Large intestine (tissue), 3 donors: ENCODE measurements around the gene KCNH5. TPM values are rescaled to one million over a fixed set of nuclear protein-coding genes. Genes with fewer than 3 reads are reported as not detected.

Source experiments
- DNase-seq, 2 donors: peaks; one replicate each; pipeline versions ENCODE4 v3.0.0 to v3.0.0-alpha.2; 2013
- H3K27ac ChIP-seq: one replicate; pipeline ENCODE4 v1.5.1; 2013; ENCODE audit warnings: low read length
- H3K27me3 ChIP-seq: 2 replicates; pipeline ENCODE4 v1.6.1; 2013; ENCODE audit warnings: low read length; ENCODE audit not compliant: control insufficient read depth, insufficient read depth
- H3K36me3 ChIP-seq: 2 replicates; pipeline ENCODE4 v1.6.1; 2013; ENCODE audit warnings: low read length; ENCODE audit not compliant: control insufficient read depth, insufficient read depth
- H3K4me1 ChIP-seq: one replicate; pipeline ENCODE4 v1.6.1; 2013; ENCODE audit warnings: low read length; ENCODE audit not compliant: control insufficient read depth, insufficient read depth
- H3K4me3 ChIP-seq: one replicate; pipeline ENCODE4 v1.5.1; 2013; ENCODE audit warnings: low read length
- H3K9me3 ChIP-seq: one replicate; pipeline ENCODE4 v1.6.1; 2013; ENCODE audit warnings: mild to moderate bottlenecking, low read depth, low read length, moderate library complexity; ENCODE audit not compliant: control insufficient read depth
- WGBS: methylation state at CpG from one replicate; pipeline ENCODE4 v1.1.5; 2013; ENCODE audit warnings: low lambda C conversion rate; ENCODE audit not compliant: insufficient coverage; 5-methylcytosine and 5-hydroxymethylcytosine counted together
- polyA plus RNA-seq: library from polyadenylated mRNA; unstranded; fragments of 120-200 nt; gene quantifications from one replicate; pipeline ENCODE4 v1.2.1, GENCODE V29; 2013

The KCNH5 gene
- polyA plus RNA-seq, 1 donor: 0.40 TPM

GRCh38 chr14:62692490-62693106, 352.7 kb downstream of the KCNH5 start:
- H3K27ac ChIP-seq: peak overlapping the region; percentile 88
- H3K36me3 ChIP-seq: no peaks in the 10 kb centered on the region
- H3K9me3 ChIP-seq: no peaks in the 10 kb centered on the region
- peak in 1 of 2 donors; percentile 20 for DNase-seq
- no peaks in the 10 kb centered on the region for H3K27me3 ChIP-seq
- H3K4me1 ChIP-seq: peaks cover 26% of the 10 kb centered on the region
- no peak overlapping the region for H3K4me3 ChIP-seq
- no CpG with 5 or more reads among the region's 2 CpGs for WGBS

- 43% methylated on average over 1 of the region's 4 CpGs for WGBS
- DNase-seq: peak; percentile 90 to 95
Measured at GRCh38 chr14:62691647-62692489, 353.4 kb downstream of the KCNH5 start.

GRCh38 chr14:62689733-62690132, 355.5 kb downstream of the KCNH5 start:
- WGBS: no CpG with 5 or more reads among the region's 1 CpG
- Histone ChIP-seq H3K27ac (no peak overlapping the region), H3K9me3 (no peaks in the 10 kb centered on the region), H3K4me3 (no peak overlapping the region), H3K36me3 (no peaks in the 10 kb centered on the region), H3K4me1 (peaks cover 22% of the 10 kb centered on the region), H3K27me3 (no peaks in the 10 kb centered on the region)
- peak in 1 of 2 donors; percentile 50 for DNase-seq

More at GRCh38 chr14:62691647-62692489, 353.4 kb downstream of the KCNH5 start:
- H3K9me3 ChIP-seq: no peaks in the 10 kb centered on the region
- peaks cover 24% of the 10 kb centered on the region for H3K4me1 ChIP-seq
- H3K27ac ChIP-seq: peak overlapping the region; percentile 88
- H3K4me3 ChIP-seq: no peak overlapping the region
- H3K36me3 ChIP-seq: no peaks in the 10 kb centered on the region
- no peaks in the 10 kb centered on the region for H3K27me3 ChIP-seq

GRCh38 chr14:62687818-62688217, 357.4 kb downstream of the KCNH5 start:
- whole genome bisulfite sequencing: 100% methylated on average over 1 of the region's 2 CpGs
- H3K27ac ChIP-seq: no peak overlapping the region
- no peaks in the 10 kb centered on the region for H3K9me3 ChIP-seq
- no peak overlapping the region for H3K4me3 ChIP-seq
- no peaks in the 10 kb centered on the region for H3K27me3 ChIP-seq
- DNase-seq: no peak
- H3K36me3 ChIP-seq: no peaks in the 10 kb centered on the region
- peaks cover 13% of the 10 kb centered on the region for H3K4me1 ChIP-seq

- Histone ChIP-seq H3K27ac (no peak overlapping the region), H3K27me3 (no peaks in the 10 kb centered on the region), H3K4me1 (no peaks in the 10 kb centered on the region), H3K9me3 (no peaks in the 10 kb centered on the region), H3K36me3 (no peaks in the 10 kb centered on the region), H3K4me3 (no peak overlapping the region)
- no CpG with 5 or more reads among the region's 2 CpGs for WGBS
- DNase-seq: no peak
Measured at GRCh38 chr14:62684376-62684775, 360.9 kb downstream of the KCNH5 start.

GRCh38 chr14:62682208-62682607, 363.1 kb downstream of the KCNH5 start:
- Histone ChIP-seq H3K27ac (no peak overlapping the region), H3K36me3 (no peaks in the 10 kb centered on the region), H3K4me3 (no peak overlapping the region), H3K9me3 (no peaks in the 10 kb centered on the region), H3K27me3 (no peaks in the 10 kb centered on the region), H3K4me1 (no peaks in the 10 kb centered on the region)
- WGBS: no CpG with 5 or more reads among the region's 7 CpGs
- DNase-seq: no peak

GRCh38 chr14:62674563-62675237, 370.6 kb downstream of the KCNH5 start:
- H3K27me3 ChIP-seq: no peaks in the 10 kb centered on the region
- DNase-seq: no peak
- no peaks in the 10 kb centered on the region for H3K9me3 ChIP-seq
- H3K36me3 ChIP-seq: no peaks in the 10 kb centered on the region
- no peak overlapping the region for H3K27ac ChIP-seq
- no peaks in the 10 kb centered on the region for H3K4me1 ChIP-seq
- 100% methylated on average over 3 of the region's 4 CpGs for WGBS
- no peak overlapping the region for H3K4me3 ChIP-seq

- Histone ChIP-seq H3K4me1 (no peaks in the 10 kb centered on the region), H3K9me3 (no peaks in the 10 kb centered on the region), H3K4me3 (no peak overlapping the region), H3K27me3 (no peaks in the 10 kb centered on the region), H3K36me3 (no peaks in the 10 kb centered on the region), H3K27ac (no peak overlapping the region)
- no peak for DNase-seq
- no CpG with 5 or more reads among the region's 4 CpGs for WGBS
Measured at GRCh38 chr14:62673014-62673755, 372.1 kb downstream of the KCNH5 start.

- Histone ChIP-seq H3K9me3 (no peaks in the 10 kb centered on the region), H3K27ac (no peak overlapping the region), H3K4me1 (no peaks in the 10 kb centered on the region), H3K4me3 (no peak overlapping the region), H3K36me3 (no peaks in the 10 kb centered on the region), H3K27me3 (no peaks in the 10 kb centered on the region)
- WGBS: 100% methylated on average over 1 of the region's 2 CpGs
- no peak for DNase-seq
Measured at GRCh38 chr14:62670526-62670925, 374.7 kb downstream of the KCNH5 start.

GRCh38 chr14:62667421-62667914, 377.8 kb downstream of the KCNH5 start:
- H3K36me3 ChIP-seq: no peaks in the 10 kb centered on the region
- no peaks in the 10 kb centered on the region for H3K9me3 ChIP-seq
- DNase-seq: peak in 1 of 2 donors; percentile 47
- H3K27ac ChIP-seq: no peak overlapping the region
- H3K4me3 ChIP-seq: no peak overlapping the region
- H3K27me3 ChIP-seq: no peaks in the 10 kb centered on the region
- no CpG with 5 or more reads among the region's 4 CpGs for WGBS
- peaks cover 6% of the 10 kb centered on the region for H3K4me1 ChIP-seq
